DND-41 (cell line): ENCODE measurements around the gene RFNG.

Source experiments
- EZH2 ChIP-seq: IDR thresholded peaks from 3 replicates; pipeline ENCODE4 v1.6.1; 2012; ENCODE audit warnings: borderline replicate concordance, low read depth, mild to moderate bottlenecking, moderate library complexity, low read length, inconsistent platforms; ENCODE audit not compliant: severe bottlenecking
- TF ChIP-seq, protein P1 (sequence below): IDR thresholded peaks from 2 replicates; pipeline ENCODE4 v1.5.1; 2012; ENCODE audit warnings: borderline replicate concordance, low read length, moderate library complexity, mild to moderate bottlenecking; ENCODE audit not compliant: poor library complexity, severe bottlenecking; ENCODE audit errors: extremely low read depth

DNA sequence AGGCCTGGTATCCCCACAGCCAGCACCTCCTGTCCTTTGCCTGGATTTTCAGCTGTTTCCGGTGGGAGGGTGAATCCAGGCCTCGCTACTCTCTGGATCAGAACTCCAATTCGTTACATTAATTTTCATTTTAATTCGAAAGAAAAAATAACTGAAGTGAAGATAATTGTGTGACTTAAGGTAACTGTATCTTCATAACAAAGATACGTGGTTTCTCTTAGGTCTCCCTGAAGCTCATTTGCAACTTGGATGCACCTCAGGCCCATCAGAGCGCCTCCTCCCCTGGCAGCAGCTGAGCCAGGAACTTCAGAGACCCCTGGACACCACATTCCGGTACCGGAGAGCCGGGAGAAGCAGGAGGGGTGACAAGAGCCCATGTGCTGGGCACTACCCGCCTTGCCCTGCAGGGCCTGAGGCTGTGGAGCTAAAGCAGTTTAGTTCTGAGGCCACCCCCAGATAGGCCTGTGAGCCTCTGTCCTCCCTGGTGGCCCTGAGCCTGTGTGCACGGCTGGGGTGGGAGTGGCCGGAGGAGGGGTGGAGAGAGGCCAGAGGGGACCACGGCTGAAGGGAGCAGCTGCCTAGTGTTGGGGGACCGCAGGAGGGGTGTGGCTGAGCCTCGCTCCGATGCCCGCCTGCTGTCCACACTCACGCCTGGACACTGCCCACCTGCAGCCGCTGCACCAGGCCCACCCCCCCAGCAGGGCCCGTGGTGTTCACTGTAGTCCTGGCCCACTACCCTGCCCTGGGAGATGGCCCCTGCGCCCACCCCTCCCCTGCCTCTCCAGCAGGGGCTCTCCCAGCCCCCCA is 25.4 kb upstream of the RFNG start:
- TF ChIP-seq, protein P1, sequence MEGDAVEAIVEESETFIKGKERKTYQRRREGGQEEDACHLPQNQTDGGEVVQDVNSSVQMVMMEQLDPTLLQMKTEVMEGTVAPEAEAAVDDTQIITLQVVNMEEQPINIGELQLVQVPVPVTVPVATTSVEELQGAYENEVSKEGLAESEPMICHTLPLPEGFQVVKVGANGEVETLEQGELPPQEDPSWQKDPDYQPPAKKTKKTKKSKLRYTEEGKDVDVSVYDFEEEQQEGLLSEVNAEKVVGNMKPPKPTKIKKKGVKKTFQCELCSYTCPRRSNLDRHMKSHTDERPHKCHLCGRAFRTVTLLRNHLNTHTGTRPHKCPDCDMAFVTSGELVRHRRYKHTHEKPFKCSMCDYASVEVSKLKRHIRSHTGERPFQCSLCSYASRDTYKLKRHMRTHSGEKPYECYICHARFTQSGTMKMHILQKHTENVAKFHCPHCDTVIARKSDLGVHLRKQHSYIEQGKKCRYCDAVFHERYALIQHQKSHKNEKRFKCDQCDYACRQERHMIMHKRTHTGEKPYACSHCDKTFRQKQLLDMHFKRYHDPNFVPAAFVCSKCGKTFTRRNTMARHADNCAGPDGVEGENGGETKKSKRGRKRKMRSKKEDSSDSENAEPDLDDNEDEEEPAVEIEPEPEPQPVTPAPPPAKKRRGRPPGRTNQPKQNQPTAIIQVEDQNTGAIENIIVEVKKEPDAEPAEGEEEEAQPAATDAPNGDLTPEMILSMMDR, result no peak
- no peak for TF ChIP-seq EZH2
